Jurkat, Clone E6-1 (cell line): ENCODE results near the gene TMEM243.
A peak's percentile ranks its signal among the peaks of the same experiment; 100 is the strongest.

Source experiments
- DNase-seq: peaks from one replicate; pipeline ENCODE4 v3.0.0-alpha.2; 2011; ENCODE audit warnings: low read depth, low spot score
- H3K4me3 ChIP-seq: 2 replicates; pipeline ENCODE4 v1.5.1; 2011; ENCODE audit warnings: mild to moderate bottlenecking, low read length, control low read depth, moderate library complexity

TMEM243 gene

DNA sequence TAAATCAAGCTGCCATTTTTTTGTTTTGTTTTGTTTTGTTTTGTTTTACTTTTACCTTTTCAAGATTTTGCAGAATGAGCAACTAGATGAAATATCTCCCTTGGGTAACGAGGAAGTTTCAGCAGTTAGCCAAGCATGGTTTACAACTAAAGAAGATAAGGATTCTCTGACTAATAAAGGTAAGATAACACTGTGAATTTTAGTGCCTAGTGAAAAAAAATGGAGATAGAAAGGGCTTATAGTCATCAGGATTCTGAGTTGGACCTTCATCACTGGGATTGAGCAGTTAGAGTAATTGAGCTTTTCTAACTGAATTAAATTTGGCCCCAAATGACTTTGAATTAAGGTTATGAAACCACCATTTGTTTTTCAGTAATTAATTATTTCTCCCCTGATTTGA lies 46.1 kb downstream of the TMEM243 start:
- no peak overlapping the region for H3K4me3 ChIP-seq
- DNase-seq = no peak

DNA sequence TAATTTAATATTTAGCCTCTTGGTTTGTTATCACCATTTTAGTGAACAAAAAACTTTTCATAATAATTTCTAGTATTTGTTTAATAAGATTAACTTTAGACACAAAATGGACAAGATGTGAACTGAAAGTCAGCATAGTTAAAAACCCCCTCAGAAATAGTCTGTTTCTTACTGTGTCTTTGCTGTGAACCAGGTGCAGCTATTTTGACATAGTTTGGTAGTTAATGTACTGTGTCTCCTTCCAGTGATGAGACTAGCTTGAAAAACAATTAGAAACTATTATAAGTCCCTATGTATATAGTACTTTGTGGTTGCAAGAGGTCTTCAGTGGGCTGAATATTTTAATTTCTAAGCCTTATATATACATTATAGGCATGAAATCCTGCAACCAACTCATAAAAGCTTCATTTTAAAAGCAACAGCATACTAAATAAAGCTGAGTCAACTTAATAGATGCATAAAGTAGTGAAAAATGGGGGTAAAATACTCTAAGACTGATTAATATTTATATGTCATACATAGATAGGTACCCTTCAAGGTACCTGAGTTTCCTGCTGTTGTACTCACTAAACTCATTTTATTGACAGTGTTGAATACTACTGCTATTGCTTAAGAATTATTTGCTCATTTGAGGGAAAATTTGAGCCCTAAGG lies 48.1 kb downstream of the TMEM243 start:
- no peak overlapping the region for H3K4me3 ChIP-seq
- no peak for DNase-seq

DNA sequence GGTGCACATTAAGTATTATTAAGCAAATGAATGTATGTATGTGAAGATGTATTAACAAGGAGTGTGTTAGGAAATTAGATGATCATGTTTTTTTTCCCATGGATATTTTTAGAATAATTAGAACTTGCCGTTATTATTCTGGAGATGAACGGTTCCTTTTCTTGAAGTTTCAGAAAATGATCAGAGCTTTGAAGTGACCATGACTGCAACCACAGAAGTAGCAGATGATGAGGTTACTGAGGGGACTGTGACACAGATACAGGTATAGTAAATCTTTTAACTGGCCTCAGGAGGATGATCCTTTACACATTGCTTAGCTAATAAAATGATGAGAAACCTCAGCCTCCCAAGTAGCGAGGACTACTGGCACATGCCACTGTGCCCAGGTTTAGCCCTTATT lies 48.7 kb downstream of the TMEM243 start:
- DNase-seq = no peak
- H3K4me3 ChIP-seq = no peak overlapping the region

DNA sequence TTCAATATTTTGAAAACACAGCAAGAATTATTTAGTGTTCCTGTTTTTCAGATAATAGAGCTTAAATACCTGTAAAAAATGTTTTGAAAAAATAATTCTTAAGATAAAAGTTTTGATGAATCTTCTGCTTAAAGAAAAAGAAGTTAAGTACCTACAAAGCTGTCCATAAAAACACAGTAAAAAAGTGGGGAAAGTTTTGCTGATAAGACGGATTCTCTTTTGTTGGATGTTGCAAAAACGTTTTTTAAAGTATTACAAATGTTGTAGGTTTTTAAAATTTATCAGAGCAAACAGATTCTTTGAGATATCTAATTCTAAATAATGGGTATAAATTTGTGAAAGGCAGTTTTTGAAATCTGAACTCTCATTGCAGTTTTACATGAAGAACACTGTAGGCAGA lies 55.1 kb downstream of the TMEM243 start:
- no peak for DNase-seq
- no peak overlapping the region for H3K4me3 ChIP-seq

DNA sequence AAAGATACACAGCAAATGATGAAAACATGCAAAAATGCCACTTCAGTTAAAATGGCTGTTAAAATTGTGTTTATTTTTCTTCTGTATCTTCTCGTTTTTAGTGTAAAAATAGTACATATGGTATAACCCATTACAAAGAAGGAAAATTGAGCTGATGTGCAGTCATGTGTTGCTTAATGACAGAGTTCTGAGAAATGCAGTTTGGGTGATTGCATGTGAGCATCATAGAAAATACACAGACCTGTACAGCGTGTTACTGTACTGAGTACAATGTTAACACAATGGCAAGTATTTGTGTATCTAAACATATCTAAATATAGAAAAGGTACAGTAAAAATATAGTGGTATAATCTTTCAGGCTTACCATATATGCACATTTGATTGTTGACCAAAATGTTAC lies 60.0 kb downstream of the TMEM243 start:
- no peak for DNase-seq
- H3K4me3 ChIP-seq = no peak overlapping the region

DNA sequence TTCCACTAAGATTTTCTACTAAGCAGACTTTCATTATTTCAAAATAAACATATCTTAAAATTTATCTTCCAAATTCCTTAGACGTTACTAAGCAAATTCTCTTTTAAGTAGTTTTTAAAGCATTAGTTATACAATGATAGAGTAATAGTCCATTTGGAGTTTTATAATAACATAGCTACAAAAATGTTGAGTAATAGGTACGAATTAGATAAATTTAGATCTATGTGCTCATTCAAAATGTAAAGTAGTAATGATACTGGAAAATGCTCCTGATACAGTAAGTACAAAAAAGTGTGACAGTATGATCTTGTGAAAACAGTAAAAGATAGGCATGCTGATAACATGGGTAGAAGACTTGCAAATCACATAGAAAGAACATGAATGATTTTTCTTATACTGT lies 62.8 kb downstream of the TMEM243 start:
- H3K4me3 ChIP-seq = no peak overlapping the region
- DNase-seq = no peak

DNA sequence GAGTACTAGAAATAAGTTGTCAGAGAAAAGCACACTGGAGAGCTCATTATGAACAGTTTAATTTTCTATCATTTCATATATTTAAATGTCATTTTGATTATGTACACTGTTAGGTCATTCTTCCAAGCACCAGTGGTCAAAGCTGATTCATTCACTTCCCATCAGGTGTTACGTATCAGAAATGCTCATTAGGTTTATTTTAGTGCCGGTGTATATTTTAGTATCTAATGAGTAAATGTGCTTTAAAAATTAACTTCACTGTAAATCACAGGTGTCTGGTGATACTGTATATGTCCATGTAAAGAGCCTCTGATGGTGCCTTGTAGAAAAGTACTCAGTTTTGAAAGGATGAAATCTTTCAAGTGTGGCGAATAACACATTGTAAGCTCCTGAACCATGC lies 63.7 kb downstream of the TMEM243 start:
- DNase-seq = no peak
- no peak overlapping the region for H3K4me3 ChIP-seq

DNA sequence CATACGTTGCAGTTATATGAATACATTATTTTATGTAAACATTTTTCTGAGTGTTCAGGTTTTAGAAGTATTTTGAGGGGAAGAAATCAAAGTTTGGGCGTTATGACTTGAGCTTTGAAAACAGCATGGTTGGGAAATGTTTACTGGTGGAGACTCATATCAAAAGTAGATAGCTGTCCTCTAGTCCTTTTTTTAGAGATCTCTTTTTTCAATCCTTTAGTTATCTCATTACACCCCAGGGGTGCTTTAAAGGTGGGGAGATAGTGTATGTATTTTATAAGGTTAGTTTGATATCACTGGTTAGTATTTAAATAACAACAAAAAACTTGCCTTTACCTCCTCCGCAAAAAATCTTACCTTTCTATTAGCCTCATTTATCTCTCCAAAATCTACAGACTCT lies 65.0 kb downstream of the TMEM243 start:
- no peak overlapping the region for H3K4me3 ChIP-seq
- no peak for DNase-seq

DNA sequence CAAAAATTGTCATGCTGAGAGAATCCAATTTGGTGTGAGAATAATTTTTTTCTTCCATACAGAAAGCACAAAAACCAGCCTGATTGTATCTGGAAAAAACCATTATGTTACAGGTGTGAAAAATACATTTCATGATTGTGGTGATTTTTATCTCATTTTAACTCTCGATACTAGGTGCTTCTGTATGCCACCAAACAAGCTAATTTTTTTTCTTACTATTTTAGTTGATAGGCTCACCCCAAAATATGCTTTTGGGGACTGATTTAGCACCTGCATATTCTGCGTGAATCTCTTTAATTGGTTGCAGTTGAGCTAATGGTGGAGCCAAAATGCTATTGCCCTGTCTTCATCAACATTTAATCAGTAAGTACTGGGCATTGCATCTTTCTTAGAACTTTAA lies 65.4 kb downstream of the TMEM243 start:
- DNase-seq = no peak
- peak overlapping the region; percentile 92 for H3K4me3 ChIP-seq

DNA sequence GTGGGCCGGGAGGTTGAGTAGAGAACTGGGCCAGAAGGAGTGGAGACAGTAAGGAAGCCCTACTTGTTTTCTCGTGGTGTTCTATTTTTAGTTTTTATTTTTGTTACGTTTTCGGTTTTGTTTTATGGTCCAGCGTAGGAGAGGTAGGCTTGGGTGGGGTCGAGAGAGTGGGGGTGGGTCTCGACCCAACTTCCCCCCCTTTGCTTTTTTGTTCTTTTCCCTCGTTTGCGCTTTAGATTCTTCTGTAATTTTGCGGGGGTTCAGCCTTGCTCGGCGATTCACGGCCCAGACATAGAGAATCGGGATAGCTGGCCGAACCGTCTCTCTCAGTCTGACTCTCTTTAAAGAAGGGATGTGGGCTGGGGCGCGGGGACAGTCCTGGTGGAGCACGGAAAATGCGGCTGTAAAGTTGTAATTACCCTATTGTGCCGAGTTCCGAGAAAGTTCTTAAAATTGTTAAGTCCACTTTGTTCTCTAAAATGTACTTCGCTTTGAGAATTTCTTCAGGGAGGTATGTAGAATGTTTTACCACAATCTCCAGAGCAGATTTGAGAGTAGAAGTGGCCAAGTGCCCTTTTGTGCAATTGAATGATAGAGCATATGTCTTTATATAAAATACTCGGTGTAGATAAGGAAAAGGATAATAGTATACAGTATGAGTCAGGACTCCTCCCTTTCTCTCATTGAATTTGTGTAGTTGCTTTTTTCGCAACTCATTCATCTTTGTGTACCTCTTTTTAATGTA lies 66.5 kb downstream of the TMEM243 start:
- peak overlapping the region; percentile 92 for H3K4me3 ChIP-seq
- DNase-seq = no peak

DNA sequence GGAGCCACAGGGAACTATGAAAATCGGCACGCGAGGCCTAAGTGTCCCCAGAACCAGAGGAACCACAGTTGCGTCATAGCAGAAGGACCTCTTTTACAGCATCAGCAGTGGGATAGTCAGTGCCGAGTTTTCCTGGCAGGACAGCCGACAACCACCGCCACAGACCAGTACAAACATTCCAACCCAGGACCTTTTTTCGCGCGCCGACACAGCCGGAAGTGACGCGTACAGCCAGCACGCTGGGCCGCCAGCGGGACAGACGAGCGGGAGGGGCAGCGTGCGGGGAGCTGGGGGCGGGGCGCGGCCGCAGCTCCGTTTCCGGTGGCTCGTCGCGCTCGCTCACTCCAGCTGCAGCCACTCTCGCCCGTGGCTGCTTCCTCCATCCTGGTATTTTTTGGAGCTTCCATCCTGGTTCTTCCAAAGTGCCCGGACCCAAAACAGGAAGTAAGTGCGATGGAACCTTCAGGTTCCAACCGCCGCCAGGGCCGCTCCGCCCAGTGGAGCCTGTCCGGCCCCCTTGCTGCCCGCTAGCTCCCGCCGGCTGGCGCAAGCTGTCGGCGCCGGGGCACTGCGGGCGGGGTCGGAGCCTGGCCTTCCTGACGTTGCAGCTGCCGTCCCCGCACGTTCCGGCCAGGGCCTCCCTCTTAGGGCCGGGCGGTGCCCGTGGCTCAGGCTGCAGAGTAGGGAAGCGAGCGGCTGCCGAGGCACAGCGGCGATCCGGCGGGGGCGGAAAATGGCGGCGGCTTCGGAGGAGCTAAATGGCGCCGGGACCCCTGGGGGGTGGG lies 67.2 kb downstream of the TMEM243 start, which contains the start of gene DMTF1:
Gene DMTF1 (plus strand): TSS at position 342 of the 785 bp plus-strand sequence. CDS start 12,489 bp downstream, outside the sequence.
- DNase-seq = peak; percentile 82
- H3K4me3 ChIP-seq = peak within 1 kb of the TSS; percentile 92

DNA sequence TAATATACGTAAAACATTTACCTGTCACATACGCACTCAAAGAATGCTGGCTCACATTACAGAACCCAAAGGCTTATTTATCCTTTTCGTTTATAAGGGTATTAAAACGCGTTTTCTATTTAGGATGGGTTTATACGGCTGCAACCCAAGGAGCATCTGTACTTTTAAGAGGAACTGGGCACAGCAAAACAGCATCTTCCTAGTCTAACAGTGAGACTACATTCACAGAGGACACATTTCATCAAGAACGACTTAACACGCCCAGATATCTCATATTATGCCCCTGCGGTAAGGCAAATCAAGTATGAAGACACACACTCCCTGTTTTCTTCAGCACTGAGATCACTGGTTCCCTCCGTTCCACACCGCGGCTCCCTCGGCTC lies 67.8 kb downstream of the TMEM243 start:
- H3K4me3 ChIP-seq = peak overlapping the region; percentile 92
- peak; percentile 17 for DNase-seq

DNA sequence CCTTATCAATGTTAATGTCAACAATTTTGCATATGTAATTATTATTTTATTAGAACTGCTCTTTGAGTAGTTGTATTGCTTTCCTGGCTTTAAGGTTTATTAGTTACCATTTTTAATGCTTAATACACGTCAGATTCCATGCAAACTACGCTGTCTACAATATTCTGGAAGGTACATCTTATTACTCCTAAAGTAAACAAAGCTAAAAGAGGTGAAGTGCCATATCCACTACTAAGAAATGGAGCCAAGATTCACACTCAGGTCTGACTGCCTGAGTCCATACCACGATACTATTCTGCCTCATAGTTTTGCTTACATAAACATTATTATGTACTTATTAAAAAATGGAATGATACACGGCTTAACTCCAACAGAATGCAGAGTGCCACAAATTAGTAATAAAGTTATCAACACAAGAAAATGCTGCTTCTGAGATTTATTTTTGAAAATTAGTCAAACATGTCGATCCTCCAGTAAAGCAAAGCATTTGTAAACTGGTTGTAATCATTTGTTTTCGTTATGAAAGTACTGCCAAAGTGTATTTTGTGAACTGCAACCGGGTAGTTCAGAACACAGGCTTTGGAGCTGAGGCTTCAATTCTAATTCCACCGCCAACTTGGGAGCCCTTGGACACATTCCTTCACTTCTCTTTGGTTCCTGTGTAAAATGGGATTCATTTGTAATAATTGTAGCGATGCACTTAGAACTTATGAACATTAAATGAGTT lies 68.4 kb downstream of the TMEM243 start:
- DNase-seq = no peak
- H3K4me3 ChIP-seq = peak overlapping the region; percentile 92

DNA sequence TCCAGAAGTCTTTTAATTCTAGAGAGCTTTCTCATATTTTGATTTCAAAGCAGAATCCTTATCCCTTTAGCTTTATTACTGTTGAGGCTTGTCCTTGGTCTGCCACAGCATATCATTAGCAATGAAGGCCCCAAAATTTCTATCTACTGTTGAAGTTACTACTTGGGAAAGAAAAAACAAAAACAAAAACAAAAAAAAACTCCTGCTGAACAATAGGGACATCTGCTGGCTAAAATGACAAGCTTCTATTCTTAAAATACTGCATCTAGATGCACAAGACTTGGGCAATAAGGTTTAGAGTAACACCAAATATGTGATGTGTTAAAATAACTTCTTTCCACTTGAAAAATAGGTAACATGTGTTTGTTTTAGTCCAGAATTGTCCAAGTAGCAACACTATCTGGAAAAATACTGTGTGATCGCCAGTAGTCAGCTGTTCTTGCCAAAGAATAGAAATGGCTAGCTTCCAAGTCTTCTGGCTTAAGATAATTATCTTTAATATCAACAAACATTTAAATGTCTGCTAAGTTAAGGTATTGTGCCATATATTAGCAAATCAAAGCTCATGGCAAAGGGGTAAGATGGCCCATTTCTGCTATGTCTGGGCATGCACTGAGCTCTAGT lies 71.1 kb downstream of the TMEM243 start:
- H3K4me3 ChIP-seq = no peak overlapping the region
- DNase-seq = peak; percentile 23

DNA sequence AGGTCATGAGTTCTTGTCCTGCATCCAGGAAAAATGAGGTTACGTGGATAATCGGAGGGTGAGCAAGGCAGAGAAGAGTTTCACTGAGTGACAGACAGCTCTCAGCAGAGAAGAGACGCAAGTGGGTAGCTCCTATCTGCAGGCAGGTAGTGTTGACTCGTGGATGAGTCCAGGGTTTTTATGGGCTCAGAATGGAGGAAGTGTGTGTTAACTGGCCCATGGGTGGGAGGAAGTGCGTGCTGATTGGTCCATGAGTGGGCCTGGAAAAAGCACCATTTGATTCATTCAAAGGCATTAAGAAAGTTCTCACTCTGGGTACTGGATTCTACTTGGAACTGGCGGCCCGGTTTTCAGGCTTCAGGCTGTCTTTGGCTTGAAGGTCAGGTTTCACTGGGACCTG lies 72.0 kb downstream of the TMEM243 start:
- DNase-seq = no peak
- H3K4me3 ChIP-seq = no peak overlapping the region

DNA sequence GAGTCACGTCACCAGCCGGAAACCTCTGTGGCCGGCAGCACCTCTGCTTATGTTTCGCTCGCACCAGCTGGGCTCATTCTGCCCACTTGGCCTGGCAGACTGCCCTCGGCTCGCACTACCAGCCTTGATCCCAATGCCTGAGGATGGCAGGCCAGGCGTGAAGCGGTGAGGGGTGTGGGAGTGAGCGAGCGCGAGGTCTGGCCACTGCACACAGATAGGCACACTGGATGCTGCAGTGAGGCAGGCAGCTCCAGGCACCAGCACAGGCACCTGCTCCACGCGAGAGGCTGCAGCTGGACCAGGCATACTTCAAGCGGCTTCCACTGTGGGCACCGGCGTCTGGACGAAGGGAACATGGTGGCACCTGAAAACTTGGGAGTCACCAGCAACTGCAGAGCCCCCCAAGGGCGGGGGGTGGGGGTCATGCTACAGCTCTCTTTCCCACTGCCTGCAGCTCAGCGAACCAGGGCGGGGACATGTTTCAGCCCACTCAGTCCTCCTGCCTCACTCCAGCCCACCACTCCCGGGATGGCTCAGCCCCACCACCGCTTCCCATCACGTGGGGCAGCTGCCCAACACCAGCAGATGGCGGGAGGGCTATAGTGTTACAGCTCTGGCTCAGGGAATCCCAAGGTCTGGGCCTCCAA lies 72.7 kb downstream of the TMEM243 start:
- DNase-seq = no peak
- no peak overlapping the region for H3K4me3 ChIP-seq
